GM12878 (cell line): ENCODE data around the gene IL18RAP. TPM values are rescaled to one million over a fixed set of nuclear protein-coding genes. Genes with fewer than 3 reads are reported as not detected.

Experiments used
- ATAC-seq: fragments of 200-7000 bp; cut with Tn5 transposase; 3 replicates; pipeline ENCODE4 v1.9.1; 2020; ENCODE audit warnings: mild to moderate bottlenecking, moderate library complexity
- BruUV-seq: library from RNA; stranded (reverse); fragments of 400-500 nt; replicated peaks from 2 replicates; lab custom pipeline; 2021; lab: Mats Ljungman, UMichigan
- CTCF ChIA-PET: fragments of 300-600 bp; sonication (Branson Sonifier 250); formaldehyde crosslinking; extraction: SDS; loops from one replicate; lab custom pipeline; 2021; ENCODE audit warnings: inconsistent platforms; lab: Yijun Ruan, JAX
- POLR2A ChIA-PET: fragments of 350-600 bp; formaldehyde crosslinking; extraction: SDS; loops from one replicate; lab custom pipeline; 2021; ENCODE audit warnings: inconsistent platforms; lab: Charles Lee
- RAD21 ChIA-PET: fragments of 300-600 bp; sonication (Branson Sonifier 250); formaldehyde crosslinking; loops from one replicate; lab custom pipeline; 2023; ENCODE audit warnings: antibody characterized with exemption; ENCODE audit not compliant: unreplicated experiment; lab: Charles Lee
- SMC1A ChIA-PET: fragments of 300-600 bp; sonication (Branson Sonifier 250); formaldehyde crosslinking; loops from one replicate; lab custom pipeline; 2023; ENCODE audit not compliant: unreplicated experiment, uncharacterized antibody; lab: Charles Lee
- DNase-seq: peaks from one replicate; pipeline ENCODE4 v3.0.0-alpha.2; 2011; ENCODE audit warnings: low read depth, low spot score
- FAIRE-seq: peaks from 3 replicates; lab custom pipeline; 2011; peaks lifted over from hg19 to GRCh38; lab: Jason Lieb, UNC
- H2AFZ ChIP-seq: 2 replicates; pipeline ENCODE4 v1.6.0; 2011; ENCODE audit warnings: low read depth, low read length, control low read depth; ENCODE audit not compliant: control insufficient read depth
- H3K27ac ChIP-seq: 2 replicates; pipeline ENCODE4 v1.5.1; 2011; ENCODE audit warnings: control low read depth; ENCODE audit not compliant: control insufficient read depth, insufficient read depth
- H3K27me3 ChIP-seq, 2 experiments: replicated peaks in 1 of 2; 2 replicates each; pipeline versions ENCODE4 v1.6.0 to v1.6.1; 2011; ENCODE audit warnings: low read length in 1 of 2; ENCODE audit not compliant: control insufficient read depth in 2 of 2, insufficient read depth in 2 of 2
- H3K36me3 ChIP-seq, 2 experiments: 2 replicates each; pipeline ENCODE4 v1.5.1; 2011; ENCODE audit warnings: low read length in 1 of 2; ENCODE audit not compliant: control insufficient read depth in 2 of 2, insufficient read depth in 2 of 2
- H3K4me1 ChIP-seq: 2 replicates; pipeline ENCODE4 v1.6.1; 2011; ENCODE audit warnings: mild to moderate bottlenecking, low read length, moderate library complexity, mixed read lengths; ENCODE audit not compliant: control insufficient read depth, insufficient read depth
- H3K4me2 ChIP-seq: 2 replicates; pipeline ENCODE4 v1.6.0; 2011; ENCODE audit warnings: control low read depth; ENCODE audit not compliant: control insufficient read depth, insufficient read depth
- H3K4me3 ChIP-seq: fragments of 200-600 bp; sonication (generic); 2 replicates; pipeline ENCODE4 v1.5.1; 2016
- H3K79me2 ChIP-seq: 2 replicates; pipeline ENCODE4 v1.6.0; 2011; ENCODE audit warnings: low read length; ENCODE audit not compliant: control insufficient read depth, insufficient read depth
- H3K9ac ChIP-seq: 2 replicates; pipeline ENCODE4 v1.8.0; 2011; ENCODE audit warnings: low read length, control low read depth, mixed read lengths; ENCODE audit not compliant: control insufficient read depth, insufficient read depth
- H3K9me3 ChIP-seq: replicated peaks from 3 replicates; pipeline ENCODE4 v1.5.1; 2011; ENCODE audit warnings: mild to moderate bottlenecking, low read length; ENCODE audit not compliant: control insufficient read depth, insufficient read depth
- H4K20me1 ChIP-seq: 2 replicates; pipeline ENCODE4 v1.6.0; 2011; ENCODE audit not compliant: control insufficient read depth, insufficient read depth
- ASH2L ChIP-seq: fragments of 300-600, 200-600 bp; sonication (generic); IDR thresholded peaks from 2 replicates; pipeline ENCODE4 v1.6.1; 2017; ENCODE audit warnings: low read depth, mild to moderate bottlenecking, borderline replicate concordance
- ATF3 ChIP-seq: IDR thresholded peaks from 2 replicates; pipeline ENCODE4 v1.6.1; 2011; ENCODE audit warnings: low read depth, mild to moderate bottlenecking, low read length, moderate library complexity, borderline replicate concordance; ENCODE audit errors: extremely low read depth
- EP300 ChIP-seq, 2 experiments: fragments of 150-350 bp in 1 of 2; IDR thresholded peaks; 2 replicates each; pipeline ENCODE4 v1.6.1; 2011 to 2012; ENCODE audit warnings: low read depth in 2 of 2, low read length in 2 of 2, borderline replicate concordance in 1 of 2, improper control_type of control experiment in 1 of 2, inconsistent platforms in 1 of 2; ENCODE audit not compliant: control insufficient read depth in 1 of 2
- IKZF2 ChIP-seq, 2 experiments: fragments of 450-650 bp; IDR thresholded peaks; 2 replicates each; pipeline ENCODE4 v1.6.1; 2017; ENCODE audit warnings: mild to moderate bottlenecking in 2 of 2, moderate library complexity in 2 of 2
- JUNB ChIP-seq: IDR thresholded peaks from 2 replicates; pipeline ENCODE4 v1.6.1; 2016; ENCODE audit warnings: antibody characterized with exemption, mild to moderate bottlenecking
- MEF2A ChIP-seq: IDR thresholded peaks from 2 replicates; pipeline ENCODE4 v1.6.1; 2011; ENCODE audit warnings: low read depth, mild to moderate bottlenecking, low read length, moderate library complexity; ENCODE audit not compliant: insufficient read depth
- NBN ChIP-seq: fragments of 450-650 bp; IDR thresholded peaks from 2 replicates; pipeline ENCODE4 v1.6.1; 2016
- NFIC ChIP-seq: IDR thresholded peaks from 2 replicates; pipeline ENCODE4 v1.6.1; 2012; ENCODE audit warnings: low read depth, mild to moderate bottlenecking, inconsistent platforms, low read length, moderate library complexity
- PKNOX1 ChIP-seq: fragments of 450-650 bp; IDR thresholded peaks from 2 replicates; pipeline ENCODE4 v1.6.1; 2016; ENCODE audit warnings: mild to moderate bottlenecking
- POLR2AphosphoS2 ChIP-seq: IDR thresholded peaks from 2 replicates; pipeline ENCODE4 v1.6.1; 2011; ENCODE audit warnings: low read depth, mild to moderate bottlenecking, low read length, improper control_type of control experiment, moderate library complexity
- PRDM15 ChIP-seq: fragments of 450-650 bp; formaldehyde crosslinking; IDR thresholded peaks from 2 replicates; pipeline ENCODE4 v1.4.0; 2020; ENCODE audit warnings: mild to moderate bottlenecking, moderate library complexity
- RB1 ChIP-seq: fragments of 450-650 bp; formaldehyde crosslinking; IDR thresholded peaks from 2 replicates; pipeline ENCODE4 v1.6.1; 2017; ENCODE audit warnings: mild to moderate bottlenecking, borderline replicate concordance
- RUNX3 ChIP-seq: IDR thresholded peaks from 2 replicates; pipeline ENCODE4 v1.6.1; 2012; ENCODE audit warnings: low read length, inconsistent platforms
- YBX1 ChIP-seq: fragments of 450-650 bp; IDR thresholded peaks from 2 replicates; pipeline ENCODE4 v1.6.1; 2016; ENCODE audit warnings: antibody characterized with exemption
- ZNF207 ChIP-seq: fragments of 450-650 bp; IDR thresholded peaks from 2 replicates; pipeline ENCODE4 v1.6.1; 2014; ENCODE audit warnings: antibody characterized with exemption, mild to moderate bottlenecking, borderline replicate concordance
- ZSCAN29 ChIP-seq: fragments of 450-650 bp; IDR thresholded peaks from 2 replicates; pipeline ENCODE4 v1.6.1; 2017; ENCODE audit warnings: mild to moderate bottlenecking, moderate library complexity
- WGBS: methylation state at CpG from one replicate; pipeline ENCODE4 v1.1.6; 2016; ENCODE audit warnings: low lambda C conversion rate; ENCODE audit not compliant: insufficient replicate concordance, insufficient coverage; ENCODE audit errors: missing lambda C conversion rate; 5-methylcytosine and 5-hydroxymethylcytosine counted together
- in situ Hi-C: fragments of 300-500 bp; cut with MboI; formaldehyde crosslinking; loops from 9 replicates; pipeline ENCODE4 v1.14.3; 2018; ENCODE audit warnings: mixed read lengths
- intact Hi-C: fragments of 100-400 bp; cut with micrococcal nuclease; formaldehyde crosslinking; loops from one replicate; pipeline ENCODE4 v1.14.2; 2022; ENCODE audit not compliant: unreplicated experiment
- polyA plus RNA-seq, 11 experiments: library from polyadenylated mRNA; depleted of rRNA in 4 of 11; unstranded in 6 of 11; stranded (reverse) in 5 of 11; fragments of >200 nt; fragmentation: Nextera tagmentation in 4 of 11; fragmentation: Illumina TruSeq in 1 of 11; extraction: Ambion mirVana in 4 of 11; extraction: Trizol in 1 of 11; gene quantifications; 1 replicate in 1 of 11; 2 replicates in 10 of 11; pipeline versions ENCODE4 v1.2.1 to v1.2.3, GENCODE V29; 2011 to 2016; ENCODE audit warnings: inconsistent platforms in 2 of 11, missing spikeins in 2 of 11, low read depth in 1 of 11
- total RNA-seq, 4 experiments: library from RNA; depleted of rRNA in 3 of 4; stranded (reverse); fragments of >200 nt in 3 of 4; fragmentation: Illumina TruSeq in 1 of 4; extraction: Trizol in 1 of 4; gene quantifications; 2 replicates each; pipeline versions ENCODE4 v1.2.1 to v1.2.3, GENCODE V29; 2013 to 2021

Gene IL18RAP
- total and polyA plus RNA-seq, 10 of the 15 experiments (the other 5 are each of a cell fraction or from before 2014, with no cell fraction given) = 0.37 to 1.6 (median 0.75) TPM; not detected in 1

GRCh38 chr2:102428573-102428972 is 5.6 kb downstream of the IL18RAP start:
- Histone ChIP-seq H3K36me3 (no peaks in the 10 kb centered on the region), H3K27ac (no peak overlapping the region)
- intact Hi-C loops = no loop called here
- POLR2A ChIA-PET = no interaction called here
- ATAC-seq = no peak
- in situ Hi-C loops = no loop called here
- FAIRE-seq = no peak
- TF ChIP-seq POLR2AphosphoS2 = no peak
- TF ChIP-seq ATF3 = no peak
- TF ChIP-seq ASH2L = no peak
- TF ChIP-seq RB1 = no peak
- TF ChIP-seq NBN = no peak
- no peak for TF ChIP-seq YBX1
- no peak for TF ChIP-seq MEF2A
- TF ChIP-seq NFIC = no peak
- no peak for TF ChIP-seq JUNB
- no peak for TF ChIP-seq PRDM15
- TF ChIP-seq IKZF2 (IDR thresholded peaks at IDR 0.05) = no peak
- TF ChIP-seq PKNOX1 = no peak
- no peak for TF ChIP-seq ZSCAN29
- TF ChIP-seq EP300 (IDR thresholded peaks at IDR 0.05; ENCODE audit: borderline replicate concordance in 1 of 2, control insufficient read depth in 1 of 2, low read depth in 2 of 2, low read length in 2 of 2) = no peak
- TF ChIP-seq RUNX3 = no peak
- no peak for TF ChIP-seq ZNF207
- TF ChIP-seq, all 136 proteins: peak for 0
- WGBS = 2% methylated on average over 2 of the region's 2 CpGs
- DNase-seq = no peak
- Histone ChIP-seq H3K4me2 (no peak overlapping the region), H3K4me1 (peaks cover 23% of the 10 kb centered on the region), H4K20me1 (no peaks in the 10 kb centered on the region), H3K79me2 (no peaks in the 10 kb centered on the region), H2AFZ (no peak overlapping the region), H3K4me3 (no peak overlapping the region), H3K9ac (no peak overlapping the region), H3K27me3 (no peaks in the 10 kb centered on the region), H3K9me3 (no peaks in the 10 kb centered on the region; the same call in 1 of the 3 replicates)
- CTCF ChIA-PET = interaction anchor here (4.0 kb wide), 1 partner anchor 14 kb away, joined by 20 read pairs; no protein-coding TSS in a partner anchor
- BruUV-seq = no TSS peak
- SMC1A ChIA-PET = interaction anchor here (4.7 kb wide), 1 partner anchor 9 kb away, joined by 19 read pairs; no protein-coding TSS in a partner anchor
- RAD21 ChIA-PET = no interaction called here
